Natural killer cell (primary cell): ENCODE results near the gene MFGE8. TPM values are rescaled to one million over a fixed set of nuclear protein-coding genes. Genes with fewer than 3 reads are reported as not detected.

Experiments used
- ATAC-seq, 3 donors: fragments of 150-1000 bp in 2 of 3; fragments of 200-7000 bp in 1 of 3; cut with Tn5 transposase; 1 replicate in 1 of 3; 2 replicates in 2 of 3; pipeline ENCODE4 v1.10.0; 2021; ENCODE audit warnings: mild to moderate bottlenecking in 2 of 3, moderate library complexity in 2 of 3
- DNase-seq, 2 donors: peaks; one replicate each; pipeline versions ENCODE4 v3.0.0 to v3.0.0-alpha.2; 2013 to 2021; ENCODE audit warnings: mixed read lengths in 1 of 2
- H3K27ac ChIP-seq: one replicate; pipeline ENCODE4 v1.5.1; 2013; ENCODE audit warnings: mild to moderate bottlenecking, low read length
- H3K27me3 ChIP-seq: one replicate; pipeline ENCODE4 v1.6.1; 2013; ENCODE audit warnings: low read length; ENCODE audit not compliant: control insufficient read depth, insufficient read depth
- H3K36me3 ChIP-seq: one replicate; pipeline ENCODE4 v1.6.1; 2013; ENCODE audit warnings: low read length; ENCODE audit not compliant: control insufficient read depth, insufficient read depth
- H3K4me1 ChIP-seq: one replicate; pipeline ENCODE4 v1.6.1; 2013; ENCODE audit warnings: low read length; ENCODE audit not compliant: control insufficient read depth, insufficient read depth
- H3K4me3 ChIP-seq: one replicate; pipeline ENCODE4 v1.5.1; 2013; ENCODE audit warnings: low read length
- H3K9me3 ChIP-seq: one replicate; pipeline ENCODE4 v1.6.1; 2013; ENCODE audit warnings: low read length; ENCODE audit not compliant: control insufficient read depth, insufficient read depth
- H3K27ac Mint-ChIP-seq, 2 donors: one replicate each; pipeline ENCODE4 v1.8.0; 2022; ENCODE audit warnings: mild to moderate bottlenecking in 2 of 2, mixed read lengths in 2 of 2, moderate library complexity in 1 of 2
- H3K27me3 Mint-ChIP-seq, 2 donors: one replicate each; pipeline ENCODE4 v1.8.0; 2022; ENCODE audit warnings: low read depth in 2 of 2, mixed read lengths in 2 of 2
- H3K36me3 Mint-ChIP-seq: one replicate; pipeline ENCODE4 v1.8.0; 2022; ENCODE audit warnings: mixed read lengths
- H3K4me1 Mint-ChIP-seq, 2 donors: one replicate each; pipeline ENCODE4 v1.8.0; 2022; ENCODE audit warnings: mixed read lengths in 2 of 2
- H3K4me3 Mint-ChIP-seq: one replicate; pipeline ENCODE4 v1.8.0; 2022; ENCODE audit warnings: mild to moderate bottlenecking, moderate library complexity, mixed read lengths
- H3K9me3 Mint-ChIP-seq, 2 donors: one replicate each; pipeline ENCODE4 v1.8.0; 2022; ENCODE audit warnings: mixed read lengths in 2 of 2
- CTCF ChIP-seq: fragments of 200-600 bp; IDR thresholded peaks from one replicate; pipeline ENCODE4 v1.8.0; 2022; ENCODE audit warnings: antibody characterized with exemption
- WGBS: methylation state at CpG from one replicate; pipeline ENCODE4 v1.1.7; 2013; ENCODE audit warnings: missing lambda C conversion rate; ENCODE audit not compliant: insufficient coverage; 5-methylcytosine and 5-hydroxymethylcytosine counted together
- intact Hi-C: fragments of 100-400 bp; cut with micrococcal nuclease; formaldehyde crosslinking; loops from one replicate; pipeline ENCODE4 v1.14.2; 2022
- total RNA-seq, 4 donors: library from RNA; stranded (reverse); fragments of 120-200 nt in 1 of 4; gene quantifications; one replicate each; pipeline versions ENCODE4 v1.2.3 to v1.2.4, GENCODE V29; 2013 to 2022

The MFGE8 gene
- total RNA-seq, 3 donors from 2014 or later (not counting 1 experiment from before 2014, with no cell fraction given): 39.0 to 110 (median 72.5) TPM

GRCh38 chr15:88902221-88902835 lies 10.9 kb downstream of the MFGE8 start:
- Mint-ChIP-seq H3K4me1 (peaks cover 7 to 18% of the 10 kb centered on the region in 2 donors), H3K4me3 (no peak overlapping the region)

DNA sequence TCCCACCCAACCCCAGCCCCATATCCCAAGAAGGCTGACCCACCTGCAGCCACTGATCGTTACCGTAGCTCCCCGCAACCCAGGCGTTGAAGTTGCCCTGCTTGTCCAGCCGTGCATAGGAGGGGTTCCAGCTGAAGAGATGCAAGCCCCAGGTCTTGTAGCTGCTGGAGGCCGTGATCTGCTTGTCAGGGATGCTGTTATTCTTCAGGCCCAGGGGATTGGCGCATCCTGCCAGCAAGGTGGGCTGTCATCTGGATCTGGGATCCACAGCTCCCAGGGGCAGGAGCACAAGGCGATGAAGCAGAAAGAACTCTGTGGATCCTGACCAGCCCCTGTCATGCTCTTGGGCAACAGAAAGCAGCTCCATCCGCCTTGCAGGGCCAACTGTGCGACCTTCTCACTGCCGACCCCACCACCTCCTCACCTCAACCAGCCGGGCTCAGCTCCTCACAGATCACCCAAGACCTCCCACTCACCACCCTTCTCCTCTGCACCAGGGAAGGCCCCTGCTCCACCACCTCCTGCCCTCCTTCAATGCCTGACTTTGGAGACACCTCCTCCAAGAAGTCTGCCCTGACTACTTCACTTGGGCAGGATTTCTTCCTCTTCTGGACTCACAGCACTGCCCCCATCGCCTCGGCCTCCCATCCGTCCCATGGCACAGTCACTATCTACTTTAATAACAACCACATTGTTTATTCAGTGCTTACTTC lies 11.5 kb downstream of the MFGE8 start:
- Mint-ChIP-seq H3K4me3 (no peak overlapping the region), H3K27ac (peak overlapping the region in 1 of 2 donors; percentile 57), H3K27me3 (no peaks in the 10 kb centered on the region), H3K4me1 (peaks cover 7 to 19% of the 10 kb centered on the region in 2 donors), H3K36me3 (no peaks in the 10 kb centered on the region), H3K9me3 (no peaks in the 10 kb centered on the region)
- Histone ChIP-seq H3K9me3 (no peaks in the 10 kb centered on the region), H3K27ac (no peak overlapping the region), H3K4me1 (peaks cover 25% of the 10 kb centered on the region), H3K36me3 (no peaks in the 10 kb centered on the region), H3K27me3 (no peaks in the 10 kb centered on the region), H3K4me3 (no peak overlapping the region)
- intact Hi-C loops: no loop called here
- WGBS: 93% methylated on average over 15 of the region's 15 CpGs
- DNase-seq (no peak), ATAC-seq (no peak)
- no peak for TF ChIP-seq CTCF

More at GRCh38 chr15:88902221-88902835, 10.9 kb downstream of the MFGE8 start:
- Histone ChIP-seq H3K36me3 (no peaks in the 10 kb centered on the region), H3K27me3 (no peaks in the 10 kb centered on the region), H3K4me1 (peaks cover 19% of the 10 kb centered on the region), H3K27ac (no peak overlapping the region), H3K9me3 (no peaks in the 10 kb centered on the region), H3K4me3 (no peak overlapping the region)
- Mint-ChIP-seq H3K36me3 (no peaks in the 10 kb centered on the region), H3K27ac (peak overlapping the region in 1 of 2 donors; percentile 57), H3K9me3 (no peaks in the 10 kb centered on the region), H3K27me3 (no peaks in the 10 kb centered on the region)
- DNase-seq: no peak
- TF ChIP-seq CTCF: no peak
- intact Hi-C loops: no loop called here
- no peak for ATAC-seq
- 90% methylated on average over 5 of the region's 6 CpGs for WGBS

DNA sequence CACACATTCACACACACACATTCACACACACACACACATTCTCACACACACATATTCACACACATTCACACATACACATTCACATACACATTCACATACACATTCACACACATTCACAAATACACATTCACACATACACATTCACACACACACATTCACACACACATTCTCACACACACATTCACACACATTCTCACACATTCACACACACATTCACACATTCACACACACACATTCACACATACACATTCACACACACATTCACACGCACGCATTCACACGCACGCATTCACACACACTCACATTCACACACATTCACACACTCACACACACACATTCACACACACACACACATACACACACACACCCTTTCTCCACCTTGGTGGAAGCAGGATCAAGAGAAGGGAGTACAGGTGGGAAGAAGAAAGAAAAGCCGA lies 12.2 kb downstream of the MFGE8 start:
- Mint-ChIP-seq H3K27me3 (no peaks in the 10 kb centered on the region), H3K9me3 (no peaks in the 10 kb centered on the region), H3K27ac (no peak overlapping the region), H3K36me3 (no peaks in the 10 kb centered on the region), H3K4me3 (no peak overlapping the region), H3K4me1 (peaks cover 7 to 19% of the 10 kb centered on the region in 2 donors)
- H3K4me1 ChIP-seq: peaks cover 25% of the 10 kb centered on the region
- no peak overlapping the region for H3K27ac ChIP-seq
- no peak for TF ChIP-seq CTCF
- DNase-seq: no peak
- no peak overlapping the region for H3K4me3 ChIP-seq
- intact Hi-C loops: no loop called here
- H3K9me3 ChIP-seq: no peaks in the 10 kb centered on the region
- ATAC-seq: no peak
- no peaks in the 10 kb centered on the region for H3K36me3 ChIP-seq
- 83% methylated on average over 4 of the region's 5 CpGs for WGBS
- no peaks in the 10 kb centered on the region for H3K27me3 ChIP-seq
